Activated CD4-positive, alpha-beta T cell treated with anti-CD3 and anti-CD28 coated beads, Interleukin-2, amount 50 U/mL, for 16 hours (primary cell): ENCODE results near the gene GRM7.
"Not testable (repeated sequence)": the region's sequence is repeated elsewhere in the genome, so short reads cannot be mapped to it uniquely, and the experiment has no call there.

Source experiments
- DNase-seq: peaks from one replicate; pipeline ENCODE4 v3.0.0-alpha.2; 2020

GRM7 gene

DNA sequence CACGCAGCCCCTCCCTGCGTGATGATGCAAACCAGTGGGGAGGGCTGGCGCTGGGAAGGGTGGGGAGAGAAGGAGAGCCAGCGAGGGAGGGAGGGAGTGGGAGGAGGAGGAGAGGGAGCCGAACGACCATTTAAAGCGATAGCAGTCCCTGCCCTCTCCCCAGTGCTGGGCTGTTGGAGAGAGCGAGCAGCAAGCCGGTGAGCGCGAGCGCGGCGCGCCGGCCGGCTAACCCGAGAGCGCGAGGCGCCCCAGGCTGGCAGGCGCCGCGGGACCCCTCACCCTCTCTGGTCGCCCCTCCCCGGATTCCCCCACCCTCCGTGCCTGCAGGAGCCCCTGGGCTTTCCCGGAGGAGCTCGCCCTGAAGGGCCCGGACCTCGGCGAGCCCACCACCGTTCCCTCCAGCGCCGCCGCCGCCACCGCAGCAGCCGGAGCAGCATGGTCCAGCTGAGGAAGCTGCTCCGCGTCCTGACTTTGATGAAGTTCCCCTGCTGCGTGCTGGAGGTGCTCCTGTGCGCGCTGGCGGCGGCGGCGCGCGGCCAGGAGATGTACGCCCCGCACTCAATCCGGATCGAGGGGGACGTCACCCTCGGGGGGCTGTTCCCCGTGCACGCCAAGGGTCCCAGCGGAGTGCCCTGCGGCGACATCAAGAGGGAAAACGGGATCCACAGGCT lies at the start of gene GRM7:
TSS of gene GRM7 (plus strand) at position 162 of the 671 bp plus-strand sequence.
- DNase-seq: no peak

DNA sequence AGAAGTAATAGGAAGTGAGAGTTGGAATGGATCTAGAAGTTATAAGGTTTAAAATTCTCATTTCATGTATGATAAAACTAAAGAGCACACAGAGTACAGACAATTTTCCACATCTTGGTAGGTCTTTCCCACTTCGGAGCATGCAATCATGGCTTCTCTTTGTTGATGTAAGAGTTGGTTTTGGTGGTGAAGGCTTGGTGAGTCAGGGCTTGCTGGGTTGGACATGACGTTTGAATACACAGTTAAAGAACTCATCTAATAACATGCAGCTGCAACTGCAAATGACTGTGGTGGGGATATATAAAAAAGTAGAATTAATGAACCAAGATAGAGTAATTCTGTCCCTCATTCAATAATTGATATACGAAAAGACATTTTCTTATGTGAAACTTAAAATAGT lies 39.5 kb upstream of the GRM7 start:
- DNase-seq: no peak

DNA sequence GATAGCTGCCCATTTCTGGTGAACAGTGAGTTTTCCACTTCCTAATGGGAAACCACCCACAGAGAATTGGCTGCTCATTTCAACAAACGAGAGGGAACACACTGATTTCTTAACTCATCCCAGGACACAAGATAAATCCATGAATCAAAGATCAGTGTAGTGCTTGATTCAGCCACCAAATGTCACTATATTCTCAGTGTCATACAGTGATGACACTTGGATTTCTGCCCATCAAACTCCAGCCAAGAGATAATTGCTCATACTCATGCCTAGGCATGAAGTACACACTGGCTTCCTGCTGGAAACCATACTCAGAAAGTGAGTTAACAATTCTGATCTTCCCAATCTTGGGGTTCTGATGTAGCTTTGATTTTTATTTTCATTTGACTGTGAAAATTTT lies 35.4 kb upstream of the GRM7 start:
- no peak for DNase-seq

DNA sequence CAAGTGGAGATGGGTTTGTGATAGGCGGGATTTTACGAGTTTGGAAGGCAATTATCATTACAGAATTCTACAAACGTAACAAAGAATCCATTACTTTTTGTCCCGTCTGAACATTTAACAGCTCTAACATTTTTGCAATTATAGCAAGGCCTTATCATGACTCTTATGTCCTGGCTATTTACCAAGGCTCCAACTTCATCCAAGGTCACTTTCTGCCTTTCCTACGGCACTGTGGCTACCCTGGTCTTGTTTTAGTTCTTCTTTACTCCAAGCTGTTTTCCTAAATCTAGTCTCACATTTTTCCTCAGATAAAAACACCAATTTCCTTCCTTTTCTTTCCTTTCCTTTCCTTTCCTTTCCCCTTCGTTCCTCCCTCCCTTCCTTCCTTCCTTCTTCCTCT lies 33.5 kb upstream of the GRM7 start:
- DNase-seq: no peak

DNA sequence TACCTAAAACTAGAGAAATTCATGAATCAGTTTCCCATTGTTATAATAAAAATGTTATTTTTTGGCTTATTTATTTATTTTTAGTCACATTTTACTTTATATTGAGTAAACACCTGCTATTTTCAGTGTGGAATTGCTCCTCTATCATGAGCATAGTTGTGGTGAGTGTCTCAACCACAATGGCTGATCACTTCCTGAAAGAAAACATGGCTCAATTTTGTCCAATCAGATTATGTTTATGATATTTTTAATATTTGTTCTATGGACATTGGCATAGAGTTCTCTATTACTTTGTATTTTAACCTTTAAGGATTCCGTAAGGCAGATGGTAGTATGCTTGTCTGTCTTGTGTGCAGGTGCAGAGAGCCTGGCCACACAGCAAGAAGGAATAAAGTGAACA lies 16.2 kb upstream of the GRM7 start:
- no peak for DNase-seq

DNA sequence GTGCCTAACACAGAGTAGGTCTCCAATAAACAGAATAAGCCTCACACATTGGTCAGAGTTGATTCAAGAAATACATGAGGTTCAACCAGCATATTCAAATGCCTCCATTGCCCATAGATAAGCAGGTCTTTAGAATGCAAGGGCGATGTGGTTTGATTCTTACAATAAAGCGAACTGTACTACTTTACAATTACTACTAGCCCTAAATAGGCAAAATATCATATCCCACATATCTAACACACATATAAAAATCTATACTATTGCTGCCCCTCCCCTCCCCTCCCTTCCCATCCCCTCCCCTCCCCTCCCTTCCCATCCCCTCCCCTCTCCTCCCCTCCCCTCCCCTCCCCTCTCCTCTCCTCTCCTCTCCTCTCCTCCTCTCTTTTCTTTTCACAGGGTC lies 6.7 kb upstream of the GRM7 start:
- no peak for DNase-seq

DNA sequence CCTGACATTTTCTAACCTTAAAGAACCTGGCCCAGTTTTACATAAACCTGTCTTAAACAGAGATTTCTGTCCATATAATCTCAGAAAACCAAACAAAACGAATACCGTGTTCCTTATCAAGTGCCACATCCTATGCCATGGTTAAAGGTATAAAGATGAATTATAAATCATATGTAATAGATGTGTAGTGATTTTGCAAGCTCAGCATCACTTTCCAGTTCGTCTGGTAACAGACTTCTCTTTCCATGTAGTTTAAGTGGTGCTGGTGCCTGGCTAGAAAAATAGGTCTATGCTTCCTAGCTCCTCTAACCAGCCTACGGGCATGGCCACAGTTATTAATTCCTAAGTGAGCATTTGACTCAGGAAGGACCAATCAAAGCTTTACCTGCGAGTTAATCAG lies 3.4 kb upstream of the GRM7 start:
- DNase-seq: no peak

DNA sequence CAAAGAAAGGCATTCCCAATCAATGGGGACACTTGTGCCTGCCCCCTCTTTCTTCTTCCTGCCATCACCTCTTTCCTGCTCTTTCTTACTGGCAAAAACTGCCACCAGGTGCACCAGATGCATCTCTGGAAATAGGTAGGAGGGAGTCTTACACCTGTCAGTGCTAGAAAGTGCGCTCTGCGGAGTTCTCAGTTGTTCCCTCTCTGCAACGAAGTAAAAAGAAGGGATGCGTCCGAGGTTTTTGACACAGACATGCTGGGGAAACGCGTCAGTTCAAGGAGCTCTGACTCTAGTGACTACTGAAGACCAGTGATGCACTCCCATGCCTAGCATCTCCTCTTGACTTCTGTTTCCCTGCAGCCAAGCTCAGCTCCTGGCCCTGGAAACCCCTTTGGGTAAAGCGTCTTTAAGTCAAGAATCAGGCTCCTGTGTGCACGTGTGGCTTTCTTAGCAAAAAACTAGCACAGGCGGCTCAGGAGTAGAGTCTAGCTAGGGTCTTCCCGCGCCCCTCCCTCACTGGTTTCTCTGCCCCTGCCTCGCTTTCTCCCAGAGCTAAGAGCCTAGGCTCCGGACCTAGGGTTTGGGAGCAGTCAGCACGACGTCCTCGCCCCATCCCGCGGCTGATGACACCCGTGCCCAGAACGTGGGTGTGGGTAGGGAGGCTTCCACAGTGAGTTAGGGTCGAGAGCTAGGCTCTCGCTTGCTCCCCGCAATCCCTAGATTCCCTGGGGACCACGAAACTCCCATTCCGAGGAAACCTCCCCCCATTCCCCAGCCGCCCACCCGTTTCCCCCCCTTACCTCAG lies 564 bp upstream of the GRM7 start:
- no peak for DNase-seq

DNA sequence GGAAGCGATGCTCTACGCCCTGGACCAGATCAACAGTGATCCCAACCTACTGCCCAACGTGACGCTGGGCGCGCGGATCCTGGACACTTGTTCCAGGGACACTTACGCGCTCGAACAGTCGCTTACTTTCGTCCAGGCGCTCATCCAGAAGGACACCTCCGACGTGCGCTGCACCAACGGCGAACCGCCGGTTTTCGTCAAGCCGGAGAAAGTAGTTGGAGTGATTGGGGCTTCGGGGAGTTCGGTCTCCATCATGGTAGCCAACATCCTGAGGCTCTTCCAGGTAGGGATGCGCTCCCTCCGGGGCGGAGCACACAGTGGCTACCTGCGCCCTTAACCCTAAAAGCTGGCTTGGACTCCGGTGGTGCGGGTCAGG lies 698 bp downstream of the GRM7 start:
- DNase-seq: no peak

DNA sequence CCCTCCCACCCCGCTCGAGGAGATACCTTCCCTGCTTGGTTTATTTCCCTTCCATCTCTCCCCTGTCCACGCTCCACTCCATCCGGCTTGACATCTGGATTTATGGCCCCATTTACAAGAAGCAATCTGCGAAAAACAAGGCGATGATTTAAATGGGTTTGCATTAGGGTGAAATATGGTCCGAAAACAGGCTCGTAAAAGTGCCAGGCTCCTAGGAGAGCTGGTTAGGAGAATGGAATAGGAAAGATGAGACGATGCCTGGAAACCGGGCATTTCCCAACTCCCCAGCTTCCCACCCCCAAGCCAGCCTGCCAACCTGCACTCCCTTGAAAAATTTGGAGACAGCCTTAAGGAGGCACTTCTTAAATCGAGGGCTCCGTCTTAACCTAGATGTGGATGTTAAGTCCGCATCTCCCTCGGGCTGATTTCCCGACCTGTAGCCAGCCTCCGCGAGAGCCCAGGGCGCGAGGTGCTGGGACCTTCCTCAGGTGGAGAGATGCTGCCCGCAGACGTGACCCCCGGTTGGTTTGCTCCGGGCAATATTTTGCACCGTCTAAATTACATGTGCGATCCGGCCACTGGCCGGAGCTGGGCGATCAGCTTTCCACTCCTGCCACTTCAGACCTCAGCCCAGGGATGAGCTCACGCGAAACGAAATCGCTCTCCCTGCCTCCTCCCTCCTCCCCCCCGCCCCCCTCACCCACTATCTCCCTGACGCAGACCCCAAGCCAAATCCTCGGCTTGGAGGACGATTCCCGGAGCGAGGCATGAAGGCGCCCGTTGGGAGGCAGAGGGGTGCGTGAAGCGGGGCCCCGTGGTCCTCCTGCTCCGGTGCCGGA lies 1.3 kb downstream of the GRM7 start:
- no peak for DNase-seq

DNA sequence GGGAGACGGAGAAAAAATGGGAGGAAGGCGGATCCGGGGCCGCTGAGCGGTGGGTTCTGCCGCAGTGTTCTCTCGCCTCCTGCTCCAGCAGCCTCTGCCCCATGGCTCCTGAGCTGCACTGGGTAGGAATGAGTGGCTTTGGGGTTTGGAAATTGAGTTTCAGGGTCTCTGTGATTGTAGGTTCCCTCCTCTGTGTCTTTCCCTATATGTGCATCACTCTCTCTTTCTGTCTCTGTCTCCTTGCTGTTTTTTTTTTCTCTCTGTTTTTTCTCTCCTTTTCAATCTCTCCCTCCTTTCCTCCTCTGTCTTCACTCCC lies 1.9 kb downstream of the GRM7 start:
- no peak for DNase-seq

DNA sequence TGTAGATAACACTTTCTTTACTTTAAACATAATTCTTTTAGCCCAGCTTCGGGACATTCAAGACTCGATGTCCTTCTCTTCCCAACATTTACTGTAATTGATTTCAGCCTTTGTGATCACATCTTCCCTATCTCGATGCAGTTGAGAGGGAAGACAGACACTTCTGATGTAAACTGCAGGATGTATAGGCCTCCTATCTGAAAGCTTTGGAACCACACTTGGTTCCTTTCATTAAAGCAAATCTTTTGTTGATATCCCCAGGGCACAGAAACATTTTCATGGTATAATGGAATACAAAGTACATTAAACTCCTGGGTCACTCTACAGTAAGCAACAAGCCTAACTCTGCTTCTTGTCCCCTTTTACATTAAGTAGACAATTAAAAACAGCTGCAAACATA lies 6.4 kb downstream of the GRM7 start:
- no peak for DNase-seq

DNA sequence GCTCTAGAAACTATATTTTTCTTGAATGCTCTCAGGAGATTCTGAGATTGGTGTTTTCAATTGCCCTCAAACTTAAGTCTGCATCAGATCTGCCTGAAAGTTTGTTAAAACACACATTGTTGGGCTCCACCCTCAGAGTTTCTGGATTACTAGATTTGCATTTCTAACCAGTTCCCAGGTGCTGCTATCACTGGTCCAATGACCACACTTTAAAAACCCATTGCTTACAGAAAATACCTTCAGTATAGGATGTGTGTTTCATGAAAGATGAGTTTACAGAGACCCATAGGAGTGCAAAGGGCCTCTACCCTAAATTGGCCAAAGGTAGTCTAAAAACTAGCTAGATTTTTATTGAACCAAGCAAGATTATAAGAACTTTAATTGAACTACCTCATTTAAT lies 17.8 kb downstream of the GRM7 start:
- DNase-seq: no peak

DNA sequence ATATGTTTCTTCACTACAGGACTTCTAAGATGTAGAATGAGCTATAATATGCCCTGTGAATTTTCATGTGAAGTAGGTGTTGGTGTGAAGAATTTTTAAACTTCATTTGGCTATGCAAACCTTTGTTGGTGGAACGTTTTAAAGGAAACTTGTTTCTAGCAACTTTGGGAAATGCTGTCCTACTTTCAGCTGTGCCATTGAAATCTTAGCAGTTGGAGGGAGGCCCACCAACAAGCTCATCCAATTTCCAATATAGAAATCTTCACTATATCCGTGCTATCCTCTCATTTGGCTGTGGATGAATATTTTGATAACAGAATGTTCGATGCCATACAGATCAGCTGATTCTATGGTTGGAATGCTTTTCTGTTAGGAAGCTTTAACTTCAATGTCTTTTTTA lies 51.3 kb downstream of the GRM7 start:
- DNase-seq: no peak

DNA sequence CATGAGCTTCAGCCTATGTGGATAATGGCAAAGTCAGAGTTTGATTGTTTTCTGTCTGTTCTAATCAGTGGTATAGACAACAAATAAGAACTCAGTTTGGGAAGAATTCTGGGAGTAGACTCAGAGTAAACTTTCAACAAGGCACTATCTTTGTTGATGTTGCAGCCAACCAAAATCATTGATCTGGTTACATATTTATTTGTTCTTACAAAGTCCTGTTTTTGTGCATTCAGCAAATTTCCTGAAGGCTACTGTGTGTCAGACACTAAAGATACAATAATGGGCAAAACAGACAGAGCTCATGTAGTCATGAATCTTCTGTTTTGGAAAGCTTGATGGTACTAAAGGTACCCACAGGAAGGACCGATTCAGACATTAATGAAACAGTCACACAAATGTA lies 55.0 kb downstream of the GRM7 start:
- DNase-seq: no peak

DNA sequence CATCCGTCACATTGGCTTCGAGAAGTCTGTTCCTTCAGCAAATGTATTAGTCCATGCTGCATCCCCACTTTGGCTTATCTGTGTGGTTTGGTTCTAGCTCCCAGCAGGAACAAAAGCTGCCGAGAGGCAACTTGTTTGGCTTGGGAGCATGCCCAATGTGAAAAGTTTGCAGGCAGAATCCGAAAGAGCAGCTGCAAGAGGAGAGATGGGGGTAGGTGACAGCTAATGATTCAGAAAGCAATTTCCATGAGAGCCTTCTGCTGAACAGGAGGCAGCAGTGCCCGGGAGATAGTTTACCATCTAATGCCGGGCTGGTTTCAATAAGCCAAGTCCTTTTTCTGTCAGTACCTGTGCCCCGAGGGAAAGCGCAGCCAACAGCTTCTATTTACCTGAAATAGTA lies 60.2 kb downstream of the GRM7 start:
- DNase-seq: no peak

DNA sequence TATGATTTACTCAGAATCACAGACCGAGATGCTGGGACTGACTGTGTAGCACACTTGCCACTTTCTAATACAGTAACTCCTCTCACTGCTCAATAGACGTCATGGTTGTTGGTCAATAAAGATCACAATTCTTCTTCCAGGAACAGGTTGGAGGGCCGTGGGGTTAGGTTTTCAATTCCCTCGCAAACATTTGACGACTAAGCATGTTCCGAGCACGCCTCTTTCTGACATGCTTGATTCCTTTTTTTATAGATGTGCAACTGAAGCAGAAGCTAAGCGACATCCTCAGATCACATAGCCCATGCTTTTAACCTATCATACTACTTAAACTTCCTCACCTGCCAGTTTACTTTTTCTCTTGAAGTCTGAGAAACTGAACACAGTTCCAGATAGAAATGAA lies 61.0 kb downstream of the GRM7 start:
- no peak for DNase-seq

DNA sequence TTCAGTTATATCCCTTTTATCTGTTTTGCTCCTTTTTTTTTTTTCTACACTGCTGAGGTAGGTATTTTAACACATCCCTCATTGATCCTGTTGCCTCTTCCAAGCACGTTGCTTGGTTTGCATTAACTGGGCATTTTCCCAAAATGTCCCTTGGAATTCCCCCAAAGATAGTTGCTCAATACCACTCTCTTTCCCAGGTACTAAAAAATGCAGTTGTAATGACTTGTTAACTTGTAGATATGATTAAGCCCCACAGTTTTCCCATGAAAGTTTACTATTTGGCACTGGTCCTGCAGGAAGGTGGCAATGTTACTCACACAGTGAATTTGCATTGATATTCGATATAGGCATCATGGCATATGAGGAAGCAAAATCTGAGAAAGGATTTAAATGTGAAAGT lies 67.1 kb downstream of the GRM7 start:
- no peak for DNase-seq

DNA sequence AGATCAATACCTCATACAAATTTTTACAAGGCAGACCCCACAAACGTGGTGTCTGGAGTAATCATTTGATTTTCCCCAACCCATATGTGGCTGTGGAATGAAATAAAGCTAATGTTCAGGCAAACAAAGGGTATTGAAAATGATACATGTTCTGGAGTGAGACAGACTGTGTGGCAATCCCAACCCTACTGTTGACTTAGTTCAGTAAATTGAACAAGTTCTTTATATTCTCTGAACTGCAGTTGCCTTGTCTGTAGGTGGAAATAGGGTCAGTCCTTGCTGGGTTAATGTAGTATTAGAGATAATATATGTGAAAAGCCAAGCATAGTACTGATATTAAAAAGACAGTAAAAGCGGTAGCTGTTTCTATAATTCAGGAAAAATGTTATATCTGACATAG lies 69.0 kb downstream of the GRM7 start:
- DNase-seq: no peak

DNA sequence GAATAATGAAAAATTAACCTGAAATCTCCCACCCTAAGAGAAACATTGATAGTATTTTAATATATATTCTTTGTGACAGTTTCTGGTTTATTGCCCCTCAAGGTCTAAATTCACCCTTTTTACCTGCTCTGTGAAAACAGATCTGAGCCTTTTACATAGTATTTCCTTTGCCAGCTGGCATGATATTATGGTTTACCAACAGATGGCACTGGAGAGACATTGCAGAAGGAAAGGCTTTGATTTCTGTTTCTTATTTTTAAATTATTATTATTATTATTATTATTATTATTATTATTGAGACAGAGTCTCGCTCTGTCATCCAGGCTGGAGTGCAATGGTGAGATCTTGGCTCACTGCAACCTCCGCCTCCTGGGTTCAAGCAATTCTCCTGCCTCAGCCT lies 74.5 kb downstream of the GRM7 start:
- DNase-seq: not testable (repeated sequence)

DNA sequence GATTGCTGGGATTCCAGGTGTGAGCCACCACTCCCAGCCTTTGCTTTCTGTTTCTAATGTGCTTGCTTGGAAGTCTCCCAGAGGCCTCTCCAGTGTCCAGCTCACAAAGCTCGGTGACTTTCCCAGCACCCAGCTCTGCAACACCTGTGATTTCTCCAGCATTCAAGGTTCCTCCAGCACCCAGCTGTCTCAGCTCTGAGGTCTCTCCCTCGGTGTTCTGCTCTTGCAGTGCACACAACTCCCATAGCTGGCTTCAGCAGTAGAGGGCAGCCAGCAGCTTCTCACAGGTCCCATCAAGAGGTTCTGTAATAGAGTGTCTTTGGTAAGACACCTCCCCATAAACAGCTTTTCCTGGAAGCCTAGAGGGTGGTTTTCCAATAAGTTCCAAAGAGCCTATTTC lies 75.1 kb downstream of the GRM7 start:
- no peak for DNase-seq

DNA sequence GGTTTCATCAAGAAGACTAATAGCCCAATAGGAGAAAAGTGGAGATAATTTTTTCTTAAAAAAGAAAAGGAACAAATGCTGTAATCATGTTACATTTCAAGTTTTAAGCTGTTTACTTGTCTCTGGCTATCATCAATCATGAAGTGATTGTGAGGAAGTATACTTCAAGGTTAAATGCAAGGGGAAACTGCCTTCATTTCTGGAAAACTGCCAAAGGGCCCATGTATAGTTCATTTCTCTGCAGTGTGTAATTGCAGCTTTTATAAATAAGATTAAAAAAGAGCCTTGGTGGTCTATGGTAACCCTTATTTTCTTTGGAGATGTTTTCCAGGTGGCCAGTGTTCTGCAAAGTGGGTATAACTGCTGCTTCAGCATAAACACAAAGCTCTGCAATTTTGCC lies 101.9 kb downstream of the GRM7 start:
- no peak for DNase-seq

DNA sequence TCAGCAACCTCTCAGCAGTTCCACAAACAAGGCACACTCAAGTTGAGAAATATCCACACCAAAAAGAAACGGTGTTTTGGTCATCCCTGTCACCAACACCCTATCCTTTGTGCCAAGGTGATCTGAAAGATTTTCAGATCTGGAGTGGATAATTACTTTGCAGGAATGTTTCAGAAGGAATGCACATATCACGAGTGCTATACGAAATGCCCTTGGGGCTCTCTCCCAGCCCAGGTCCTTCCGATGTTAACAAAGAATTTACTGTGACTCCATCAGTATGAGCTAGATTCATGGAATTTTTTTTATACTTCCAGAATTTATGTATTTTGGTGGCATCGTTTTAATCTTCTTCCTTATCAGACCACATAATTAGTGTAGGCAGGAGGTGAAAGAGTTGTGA lies 105.0 kb downstream of the GRM7 start:
- no peak for DNase-seq

DNA sequence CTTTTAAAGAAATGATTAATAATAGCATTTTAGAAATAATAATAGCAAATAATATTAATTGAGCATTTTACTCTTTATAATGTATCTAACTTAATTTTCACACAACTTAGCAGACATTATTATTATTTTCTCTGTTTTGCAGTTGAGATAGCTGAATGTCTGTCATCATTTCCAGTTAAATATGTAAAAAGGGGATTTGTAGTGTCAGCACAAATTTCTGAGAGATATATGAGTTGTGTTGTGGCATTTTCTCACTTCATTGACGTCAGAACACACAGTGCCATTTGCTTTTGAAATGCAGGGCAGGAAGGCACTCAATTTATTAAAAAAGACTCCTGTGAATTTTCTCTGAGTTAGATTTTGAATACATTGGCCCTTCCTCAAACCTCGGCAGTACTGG lies 111.0 kb downstream of the GRM7 start:
- no peak for DNase-seq
